22Rv1 (cell line): ENCODE results near the gene SMCR8.

Experiments used
- ZFX ChIP-seq: fragments of 450-650 bp; IDR thresholded peaks from 2 replicates; pipeline ENCODE4 v1.6.1; 2017; ENCODE audit warnings: antibody characterized with exemption, borderline replicate concordance
- TF ChIP-seq, protein P1 (sequence below): fragments of 450-650 bp; IDR thresholded peaks from 2 replicates; pipeline ENCODE4 v1.5.1; 2017; ENCODE audit warnings: mild to moderate bottlenecking

GRCh38 chr17:18363101-18364049, 48.3 kb downstream of the SMCR8 start, which contains the start of gene SHMT1:
- TF ChIP-seq, protein P1, sequence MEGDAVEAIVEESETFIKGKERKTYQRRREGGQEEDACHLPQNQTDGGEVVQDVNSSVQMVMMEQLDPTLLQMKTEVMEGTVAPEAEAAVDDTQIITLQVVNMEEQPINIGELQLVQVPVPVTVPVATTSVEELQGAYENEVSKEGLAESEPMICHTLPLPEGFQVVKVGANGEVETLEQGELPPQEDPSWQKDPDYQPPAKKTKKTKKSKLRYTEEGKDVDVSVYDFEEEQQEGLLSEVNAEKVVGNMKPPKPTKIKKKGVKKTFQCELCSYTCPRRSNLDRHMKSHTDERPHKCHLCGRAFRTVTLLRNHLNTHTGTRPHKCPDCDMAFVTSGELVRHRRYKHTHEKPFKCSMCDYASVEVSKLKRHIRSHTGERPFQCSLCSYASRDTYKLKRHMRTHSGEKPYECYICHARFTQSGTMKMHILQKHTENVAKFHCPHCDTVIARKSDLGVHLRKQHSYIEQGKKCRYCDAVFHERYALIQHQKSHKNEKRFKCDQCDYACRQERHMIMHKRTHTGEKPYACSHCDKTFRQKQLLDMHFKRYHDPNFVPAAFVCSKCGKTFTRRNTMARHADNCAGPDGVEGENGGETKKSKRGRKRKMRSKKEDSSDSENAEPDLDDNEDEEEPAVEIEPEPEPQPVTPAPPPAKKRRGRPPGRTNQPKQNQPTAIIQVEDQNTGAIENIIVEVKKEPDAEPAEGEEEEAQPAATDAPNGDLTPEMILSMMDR: no peak
- TF ChIP-seq ZFX: no peak
